ENCODE data around the gene HTR3D. TPM values are rescaled to one million over a fixed set of nuclear protein-coding genes. Genes with fewer than 3 reads are reported as not detected.
"Not testable (repeated sequence)": the region's sequence is repeated elsewhere in the genome, so short reads cannot be mapped to it uniquely, and the experiment has no call there.

Gene HTR3D
- polyA plus RNA-seq, 4 donors = not detected

GRCh38 chr3:184015381-184016019 lies 16.0 kb upstream of the HTR3D start:
- no peak for DNase-seq (ENCODE audit: low read depth in 4 of 4, low spot score in 2 of 4)

GRCh38 chr3:184016169-184016570 lies 15.4 kb upstream of the HTR3D start:
- DNase-seq (ENCODE audit: low read depth in 4 of 4, low spot score in 2 of 4) = no peak

DNA sequence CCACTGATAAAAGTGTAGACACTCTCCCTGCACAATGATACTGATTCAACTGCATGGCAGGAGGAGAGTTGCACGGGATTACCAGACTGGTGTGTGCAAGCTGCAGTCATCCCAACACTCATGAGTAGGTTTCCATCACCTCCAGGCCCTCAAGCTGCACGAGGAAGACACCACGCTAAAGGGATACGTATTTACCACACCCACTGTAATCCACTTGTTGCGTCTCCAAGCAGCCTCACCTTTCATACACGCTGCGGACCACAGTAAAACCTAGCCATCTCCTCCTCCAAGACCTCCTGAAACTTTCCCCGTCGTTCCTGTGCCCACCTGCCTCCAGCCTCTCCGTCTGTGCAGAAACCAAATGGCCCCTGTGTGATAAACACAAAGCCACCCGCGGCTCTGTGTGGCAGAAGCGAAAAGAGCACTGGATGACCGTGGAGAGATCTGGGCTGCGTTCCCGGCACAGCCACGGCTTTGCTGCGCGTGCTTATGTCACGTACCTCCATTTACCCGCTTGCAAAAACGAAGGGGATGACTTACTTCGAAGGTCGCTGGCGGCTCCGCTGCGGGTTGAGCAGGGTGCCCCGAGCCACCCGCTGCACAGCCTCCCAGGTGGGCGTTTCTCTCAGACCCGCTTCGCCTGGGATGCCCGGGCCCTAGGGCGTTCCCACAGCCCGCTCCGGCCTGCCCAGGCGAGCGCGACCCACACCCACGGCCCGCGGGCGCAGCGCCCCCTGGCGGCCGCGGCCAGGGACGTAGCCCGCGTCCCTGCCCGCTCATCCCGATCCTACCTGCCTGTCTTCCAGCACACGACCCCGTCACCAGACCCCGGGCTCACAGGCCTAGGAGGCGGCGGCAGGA lies 14.5 kb upstream of the HTR3D start:
- peak in 1 of 4 donors; percentile 49 for DNase-seq (ENCODE audit: low read depth in 4 of 4, low spot score in 2 of 4)

DNA sequence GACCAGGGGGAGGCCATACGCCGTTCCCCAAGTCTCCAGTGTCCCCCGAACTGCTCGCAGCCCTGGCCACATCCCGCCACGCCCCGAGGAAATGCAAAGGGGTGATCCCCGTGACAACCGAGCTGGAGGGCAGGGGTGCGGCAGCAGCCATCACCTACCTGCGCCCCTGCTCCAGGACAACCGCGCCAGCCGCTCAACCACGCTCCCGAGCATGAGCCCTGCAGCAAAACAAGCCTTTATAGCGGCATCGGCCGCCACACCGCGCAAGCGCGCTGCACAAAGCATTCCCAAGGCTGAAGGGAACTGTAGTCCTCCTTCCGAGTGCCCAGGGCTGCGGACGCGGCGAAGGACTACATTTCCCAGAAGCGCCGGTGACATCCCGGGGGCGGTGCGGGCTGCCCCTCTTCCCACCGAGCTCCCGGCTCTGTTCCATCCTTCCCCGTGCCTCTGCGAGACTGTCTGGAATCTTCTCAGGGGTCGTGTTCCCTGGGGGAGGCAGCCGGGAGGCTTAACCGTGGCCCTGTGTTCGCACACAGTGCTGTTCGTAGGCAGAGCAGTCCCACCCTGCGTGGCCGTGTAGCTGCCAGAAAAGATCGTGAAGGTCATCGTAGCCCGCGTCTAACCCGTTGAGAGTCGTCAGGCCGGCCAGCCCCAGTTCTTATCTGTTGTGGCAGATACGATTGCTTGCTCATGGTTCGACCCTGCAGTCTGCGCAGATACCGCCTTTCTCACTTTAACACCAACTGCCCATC lies 13.7 kb upstream of the HTR3D start, which contains the start of gene ABCC5:
TSS of gene ABCC5 (minus strand) at position 213 of the 752 bp plus-strand sequence. CDS start 3,492 bp downstream, outside the sequence.
- peak in 2 of 4 donors; percentile 87 for DNase-seq (ENCODE audit: low read depth in 4 of 4, low spot score in 2 of 4)

DNA sequence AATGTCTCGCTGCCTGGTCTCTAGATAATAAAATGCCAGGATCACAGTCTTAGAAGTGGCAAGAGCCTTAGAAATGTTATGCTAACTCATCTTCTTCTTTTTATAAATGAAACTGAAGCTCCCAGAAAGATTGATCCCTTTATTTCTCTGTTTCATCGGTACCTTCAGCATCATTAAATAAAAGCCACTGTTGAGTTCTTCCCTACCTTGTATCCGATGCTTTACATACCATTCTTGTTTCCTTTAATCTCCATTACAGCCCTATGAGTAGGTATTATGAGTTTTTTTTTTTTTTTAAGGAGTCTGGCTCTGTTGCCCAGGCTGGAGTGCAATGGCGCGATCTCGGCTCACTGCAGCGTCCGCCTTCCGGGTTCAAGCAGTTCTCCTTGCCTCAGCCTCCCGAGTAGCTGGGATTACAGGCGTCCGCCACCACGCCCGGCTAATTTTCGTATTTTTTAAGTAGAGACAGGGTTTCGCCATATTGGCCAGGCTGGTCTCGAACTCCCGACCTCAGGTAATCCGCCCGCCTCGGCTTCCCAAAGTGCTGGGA lies 13.0 kb upstream of the HTR3D start:
- DNase-seq (ENCODE audit: low read depth in 4 of 4, low spot score in 2 of 4) = no peak

GRCh38 chr3:184022323-184022722 lies 9.2 kb upstream of the HTR3D start:
- DNase-seq (ENCODE audit: low read depth in 4 of 4, low spot score in 2 of 4) = no peak

DNA sequence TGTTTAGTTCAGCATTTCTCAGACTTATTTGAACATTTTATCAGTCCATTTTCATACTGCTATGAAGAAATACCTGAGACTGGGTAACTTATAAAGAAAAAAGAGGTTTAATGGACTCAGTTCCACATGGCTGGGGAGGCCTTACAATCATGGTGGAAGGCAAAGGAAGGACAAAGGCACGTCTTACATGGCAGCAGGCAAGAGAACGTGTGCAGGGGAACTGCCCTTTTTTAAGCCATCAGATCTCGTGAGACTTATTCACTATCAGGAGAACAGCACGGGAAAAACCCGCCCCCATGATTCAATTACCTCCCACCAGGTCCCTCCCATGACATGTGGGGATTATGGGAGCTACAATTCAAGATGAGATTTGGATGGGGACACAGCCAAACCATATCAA lies 6.3 kb upstream of the HTR3D start:
- DNase-seq (ENCODE audit: low read depth in 4 of 4, low spot score in 2 of 4) = not testable (repeated sequence)

GRCh38 chr3:184028275-184028890 lies 3.2 kb upstream of the HTR3D start:
- not testable (repeated sequence) for DNase-seq (ENCODE audit: low read depth in 4 of 4, low spot score in 2 of 4)

- no peak for DNase-seq (ENCODE audit: low read depth in 4 of 4, low spot score in 2 of 4)
Measured at GRCh38 chr3:184029443-184029842, 2.1 kb upstream of the HTR3D start.

- DNase-seq (ENCODE audit: low read depth in 4 of 4, low spot score in 2 of 4) = no peak
Measured at GRCh38 chr3:184030536-184030935, 1.0 kb upstream of the HTR3D start.

GRCh38 chr3:184037816-184038215 lies 6.3 kb downstream of the HTR3D start:
- DNase-seq (ENCODE audit: low read depth in 4 of 4, low spot score in 2 of 4) = no peak

- DNase-seq (ENCODE audit: low read depth in 4 of 4, low spot score in 2 of 4) = not testable (repeated sequence)
Measured at GRCh38 chr3:184038307-184038706, 6.8 kb downstream of the HTR3D start.

- no peak for DNase-seq (ENCODE audit: low read depth in 4 of 4, low spot score in 2 of 4)
Measured at GRCh38 chr3:184039414-184039813, 7.9 kb downstream of the HTR3D start.

GRCh38 chr3:184040010-184040409 lies 8.5 kb downstream of the HTR3D start:
- no peak for DNase-seq (ENCODE audit: low read depth in 4 of 4, low spot score in 2 of 4)

- no peak for DNase-seq (ENCODE audit: low read depth in 4 of 4, low spot score in 2 of 4)
Measured at GRCh38 chr3:184042617-184043016, 11.1 kb downstream of the HTR3D start.

DNA sequence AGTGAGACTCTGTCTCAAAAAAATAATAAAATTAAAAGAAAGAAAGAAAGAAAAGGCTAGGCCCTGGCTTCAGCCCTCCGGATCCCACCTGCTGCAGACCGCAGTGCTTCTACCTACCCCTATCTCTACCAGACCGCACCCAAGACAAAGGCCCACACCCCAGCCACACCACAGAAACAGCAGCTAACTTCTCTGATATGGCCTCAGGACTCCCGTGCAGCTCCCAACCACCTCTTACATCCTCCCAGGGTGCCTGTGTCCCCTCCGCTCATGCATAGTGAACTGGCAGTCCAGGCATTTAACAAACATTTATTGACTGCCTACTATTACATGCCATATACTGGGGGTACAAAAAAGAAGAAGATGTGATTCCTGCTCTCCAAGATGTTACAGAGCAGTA lies 14.5 kb downstream of the HTR3D start:
- no peak for DNase-seq (ENCODE audit: low read depth in 4 of 4, low spot score in 2 of 4)

- DNase-seq (ENCODE audit: low read depth in 4 of 4, low spot score in 2 of 4) = no peak
Measured at GRCh38 chr3:184050217-184050847, 18.8 kb downstream of the HTR3D start.

GRCh38 chr3:184052767-184053166 lies 21.2 kb downstream of the HTR3D start, which contains the start of gene HTR3C:
TSS of gene HTR3C (plus strand) at chr3:184053047. CDS start at chr3:184053081, 34 bp downstream.
- no peak for DNase-seq (ENCODE audit: low read depth in 4 of 4, low spot score in 2 of 4)

- DNase-seq (ENCODE audit: low read depth in 4 of 4, low spot score in 2 of 4) = no peak
Measured at GRCh38 chr3:184058029-184058428, 26.5 kb downstream of the HTR3D start.

GRCh38 chr3:184059424-184059823 lies 27.9 kb downstream of the HTR3D start:
- DNase-seq (ENCODE audit: low read depth in 4 of 4, low spot score in 2 of 4) = no peak

Data from left renal cortex interstitium (tissue), 4 donors.